GM12873 (cell line): ENCODE measurements around the gene IBA57.

Experiments
- TF ChIP-seq, protein P1 (sequence below): IDR thresholded peaks from 2 replicates; pipeline ENCODE4 v1.5.1; 2012; ENCODE audit warnings: low read depth, mild to moderate bottlenecking, moderate library complexity, low read length, control low read depth; ENCODE audit not compliant: insufficient read depth; ENCODE audit errors: missing control alignments

Gene IBA57

DNA sequence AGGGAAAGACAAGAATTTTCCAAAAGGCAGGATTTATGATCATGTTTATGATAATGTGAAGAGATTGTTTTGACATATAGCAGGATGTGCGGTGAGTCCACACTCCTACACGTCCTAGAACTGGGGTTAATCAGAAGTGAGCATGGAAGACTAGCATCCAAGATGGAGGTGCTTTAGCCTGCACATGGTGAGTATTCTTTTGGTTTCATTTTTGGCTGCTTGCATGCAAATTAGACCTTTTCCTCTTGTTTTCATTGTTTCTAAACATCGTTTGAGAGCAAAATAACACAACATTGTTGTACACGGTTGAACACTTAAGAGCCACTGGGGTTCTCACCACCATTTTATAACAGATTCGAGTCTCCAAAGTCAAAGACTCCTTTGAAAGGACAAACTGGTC, 40.4 kb upstream of the IBA57 start:
- TF ChIP-seq, protein P1, sequence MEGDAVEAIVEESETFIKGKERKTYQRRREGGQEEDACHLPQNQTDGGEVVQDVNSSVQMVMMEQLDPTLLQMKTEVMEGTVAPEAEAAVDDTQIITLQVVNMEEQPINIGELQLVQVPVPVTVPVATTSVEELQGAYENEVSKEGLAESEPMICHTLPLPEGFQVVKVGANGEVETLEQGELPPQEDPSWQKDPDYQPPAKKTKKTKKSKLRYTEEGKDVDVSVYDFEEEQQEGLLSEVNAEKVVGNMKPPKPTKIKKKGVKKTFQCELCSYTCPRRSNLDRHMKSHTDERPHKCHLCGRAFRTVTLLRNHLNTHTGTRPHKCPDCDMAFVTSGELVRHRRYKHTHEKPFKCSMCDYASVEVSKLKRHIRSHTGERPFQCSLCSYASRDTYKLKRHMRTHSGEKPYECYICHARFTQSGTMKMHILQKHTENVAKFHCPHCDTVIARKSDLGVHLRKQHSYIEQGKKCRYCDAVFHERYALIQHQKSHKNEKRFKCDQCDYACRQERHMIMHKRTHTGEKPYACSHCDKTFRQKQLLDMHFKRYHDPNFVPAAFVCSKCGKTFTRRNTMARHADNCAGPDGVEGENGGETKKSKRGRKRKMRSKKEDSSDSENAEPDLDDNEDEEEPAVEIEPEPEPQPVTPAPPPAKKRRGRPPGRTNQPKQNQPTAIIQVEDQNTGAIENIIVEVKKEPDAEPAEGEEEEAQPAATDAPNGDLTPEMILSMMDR: no peak

DNA sequence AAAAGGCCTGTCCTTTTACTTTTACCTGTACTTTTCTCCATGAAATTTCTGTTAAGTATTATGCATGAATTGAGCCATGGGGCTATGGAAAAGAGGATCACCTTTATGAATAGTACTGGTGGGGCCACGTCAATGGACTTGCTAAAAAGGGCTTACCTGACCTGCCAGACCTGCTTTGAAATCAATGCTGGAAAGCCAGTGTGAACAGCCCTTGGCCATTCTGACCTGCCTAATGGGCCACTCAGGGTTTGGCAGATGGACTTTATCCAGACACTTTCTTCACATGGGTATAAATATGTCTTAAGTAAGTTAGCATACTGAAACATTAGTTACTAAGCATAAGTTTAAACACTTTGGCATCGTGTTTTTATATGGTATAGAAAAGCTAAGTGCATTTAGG, 33.8 kb upstream of the IBA57 start:
- TF ChIP-seq, protein P1: no peak

- TF ChIP-seq, protein P1: no peak
These were observed 31.0 kb upstream of the IBA57 start for GRCh38 chr1:228134591-228134990.

DNA sequence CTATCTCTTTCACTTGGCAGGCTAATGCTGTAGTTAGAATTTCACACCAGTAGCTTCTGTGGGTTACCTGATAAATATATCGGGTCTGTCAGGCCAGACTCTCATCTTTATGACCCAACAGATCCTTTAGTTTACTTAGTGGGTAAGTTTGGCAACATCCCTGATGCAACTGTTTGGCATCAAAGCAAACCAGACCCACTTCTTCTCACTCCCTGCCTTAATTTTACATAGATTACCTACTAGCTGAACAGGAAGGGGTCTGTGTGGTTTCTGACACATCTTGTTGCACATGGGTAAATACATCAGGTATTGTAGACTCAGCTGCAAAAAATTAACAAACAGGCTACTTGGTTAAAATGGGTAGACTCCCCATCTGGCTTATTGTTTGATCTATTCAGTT, 28.7 kb upstream of the IBA57 start:
- TF ChIP-seq, protein P1: no peak

DNA sequence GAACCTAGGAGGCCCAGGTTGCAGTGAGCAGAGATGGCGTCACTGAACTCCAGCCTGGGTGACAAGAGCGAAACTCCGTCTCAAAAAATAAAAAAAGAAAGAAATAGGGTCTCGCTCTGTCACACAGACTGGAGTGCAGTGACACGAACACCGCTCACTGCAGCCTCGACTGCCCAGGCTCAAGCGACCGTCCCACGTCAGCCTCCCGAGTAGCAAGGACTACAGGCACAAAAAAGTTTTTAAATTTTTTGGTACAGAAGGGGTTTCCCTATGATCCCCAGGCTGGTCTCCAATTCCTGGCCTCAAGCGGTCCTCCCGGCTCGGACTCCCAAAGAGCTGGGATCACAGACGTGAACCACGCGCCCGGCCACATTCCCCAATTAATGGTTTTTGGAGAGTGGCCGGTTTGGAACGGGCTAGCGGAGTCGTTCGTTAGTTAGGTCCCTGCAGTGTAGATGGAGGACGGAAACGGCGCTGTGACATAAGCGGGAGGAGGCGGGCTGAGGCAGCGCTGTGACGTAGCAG, 26.1 kb upstream of the IBA57 start:
- TF ChIP-seq, protein P1: no peak

DNA sequence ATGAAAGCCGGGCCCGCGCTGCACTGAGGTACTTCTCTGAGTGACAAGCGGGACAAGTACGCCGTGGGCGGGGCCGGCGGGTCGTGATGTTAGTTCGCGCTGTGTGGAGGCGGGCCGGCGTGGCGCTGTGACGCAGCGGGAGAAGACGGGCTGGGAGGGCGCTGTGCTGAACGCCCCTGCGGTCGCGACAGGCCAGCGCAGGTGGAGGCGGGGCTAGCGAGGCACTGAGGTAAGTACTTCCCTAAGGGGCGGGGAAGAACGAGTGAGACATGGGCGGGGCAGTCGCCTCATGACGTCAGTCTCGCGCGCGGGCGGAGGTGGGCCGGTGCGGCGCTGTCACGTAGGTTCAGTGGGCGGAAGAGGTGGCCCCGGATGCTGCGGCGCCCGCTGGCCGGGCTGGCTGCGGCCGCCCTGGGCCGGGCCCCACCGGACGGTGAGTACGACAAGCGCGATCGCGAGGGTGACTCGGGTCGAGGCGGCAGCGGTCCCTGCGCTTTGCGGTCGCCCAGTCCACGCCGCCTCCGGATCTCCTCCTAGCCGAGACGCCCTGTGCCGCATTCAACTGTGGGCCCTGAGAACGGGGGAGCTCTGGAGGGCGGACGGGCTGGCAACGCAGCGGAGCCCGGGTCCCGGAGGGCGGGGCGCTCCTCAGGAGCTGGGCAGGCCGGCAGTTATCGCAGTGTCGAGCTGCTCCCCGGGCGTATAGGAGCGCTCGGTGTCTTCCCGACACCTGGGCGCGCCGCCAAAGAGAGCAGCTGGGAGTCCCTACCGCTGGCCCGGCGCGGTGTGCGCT, 25.5 kb upstream of the IBA57 start, which contains the start of gene GUK1:
Gene GUK1 (plus strand): TSS at position 349 of the 793 bp plus-strand sequence. CDS start 24 bp downstream, at position 373.
- TF ChIP-seq, protein P1: no peak

- TF ChIP-seq, protein P1: no peak
These were observed 24.8 kb upstream of the IBA57 start for GRCh38 chr1:228140724-228141225.
